HG02610 (cell line): ENCODE measurements around the gene ANKRD33B.

Source experiments
- ATAC-seq: cut with Tn5 transposase; IDR thresholded peaks from one replicate; pipeline ENCODE4 v1.9.1; 2021; ENCODE audit warnings: mild to moderate bottlenecking, moderate library complexity; ENCODE audit not compliant: unreplicated experiment

Gene ANKRD33B

GRCh38 chr5:10577371-10578292, 13.8 kb downstream of the ANKRD33B start:
- peak; percentile 45 for ATAC-seq

- no peak for ATAC-seq
These were observed 14.4 kb downstream of the ANKRD33B start for GRCh38 chr5:10578293-10578665.

- ATAC-seq: peak; percentile 52
These were observed 15.0 kb downstream of the ANKRD33B start for GRCh38 chr5:10578869-10579268.

- ATAC-seq: peak; percentile 42
These were observed 16.0 kb downstream of the ANKRD33B start for GRCh38 chr5:10579536-10580521.

GRCh38 chr5:10580531-10581423, 16.9 kb downstream of the ANKRD33B start:
- no peak for ATAC-seq

- ATAC-seq: no peak
These were observed 17.5 kb downstream of the ANKRD33B start for GRCh38 chr5:10581424-10581748.

GRCh38 chr5:10581867-10582511, 18.1 kb downstream of the ANKRD33B start:
- no peak for ATAC-seq

- ATAC-seq: no peak
These were observed 18.6 kb downstream of the ANKRD33B start for GRCh38 chr5:10582512-10582897.

GRCh38 chr5:10583663-10584572, 20.0 kb downstream of the ANKRD33B start:
- no peak for ATAC-seq

- ATAC-seq: no peak
These were observed 21.0 kb downstream of the ANKRD33B start for GRCh38 chr5:10584714-10585517.

- no peak for ATAC-seq
These were observed 21.6 kb downstream of the ANKRD33B start for GRCh38 chr5:10585518-10585915.

- ATAC-seq: no peak
These were observed 22.1 kb downstream of the ANKRD33B start for GRCh38 chr5:10586008-10586407.

- ATAC-seq: no peak
These were observed 22.7 kb downstream of the ANKRD33B start for GRCh38 chr5:10586555-10586954.

- no peak for ATAC-seq
These were observed 24.4 kb downstream of the ANKRD33B start for GRCh38 chr5:10588109-10588775.

- peak; percentile 23 for ATAC-seq
These were observed 25.0 kb downstream of the ANKRD33B start for GRCh38 chr5:10588779-10589447.

GRCh38 chr5:10590226-10590999, 26.5 kb downstream of the ANKRD33B start:
- ATAC-seq: no peak
